GM10266 (cell line): ENCODE results near the gene CACNA1F.

Experiments
- DNase-seq: peaks from one replicate; pipeline ENCODE4 v3.0.0; 2012; ENCODE audit errors: extremely low spot score
- TF ChIP-seq, protein P1 (sequence below): IDR thresholded peaks from 2 replicates; pipeline ENCODE4 v1.5.1; 2012; ENCODE audit warnings: mild to moderate bottlenecking, low read depth; ENCODE audit not compliant: control insufficient read depth, insufficient read depth; ENCODE audit errors: missing control alignments

The CACNA1F gene

DNA sequence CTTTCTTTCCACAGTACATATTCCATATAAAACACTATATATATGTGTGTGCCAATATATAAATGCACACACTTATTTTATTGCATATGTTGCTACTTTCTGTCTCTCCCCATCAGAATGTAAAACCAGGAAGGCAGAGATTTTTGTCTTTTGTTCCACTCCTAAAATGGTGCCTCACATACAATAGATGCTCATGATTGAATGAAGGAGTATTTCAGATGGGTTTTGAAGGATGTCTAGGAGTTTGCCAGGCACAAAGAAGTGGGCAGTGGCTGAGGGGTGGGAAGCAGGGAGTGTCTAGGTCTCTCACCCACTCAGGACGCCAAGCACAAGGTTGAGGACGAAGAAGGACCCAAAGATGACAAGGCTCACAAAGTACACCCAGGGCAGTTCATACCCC lies 5.4 kb downstream of the CACNA1F start:
- TF ChIP-seq, protein P1, sequence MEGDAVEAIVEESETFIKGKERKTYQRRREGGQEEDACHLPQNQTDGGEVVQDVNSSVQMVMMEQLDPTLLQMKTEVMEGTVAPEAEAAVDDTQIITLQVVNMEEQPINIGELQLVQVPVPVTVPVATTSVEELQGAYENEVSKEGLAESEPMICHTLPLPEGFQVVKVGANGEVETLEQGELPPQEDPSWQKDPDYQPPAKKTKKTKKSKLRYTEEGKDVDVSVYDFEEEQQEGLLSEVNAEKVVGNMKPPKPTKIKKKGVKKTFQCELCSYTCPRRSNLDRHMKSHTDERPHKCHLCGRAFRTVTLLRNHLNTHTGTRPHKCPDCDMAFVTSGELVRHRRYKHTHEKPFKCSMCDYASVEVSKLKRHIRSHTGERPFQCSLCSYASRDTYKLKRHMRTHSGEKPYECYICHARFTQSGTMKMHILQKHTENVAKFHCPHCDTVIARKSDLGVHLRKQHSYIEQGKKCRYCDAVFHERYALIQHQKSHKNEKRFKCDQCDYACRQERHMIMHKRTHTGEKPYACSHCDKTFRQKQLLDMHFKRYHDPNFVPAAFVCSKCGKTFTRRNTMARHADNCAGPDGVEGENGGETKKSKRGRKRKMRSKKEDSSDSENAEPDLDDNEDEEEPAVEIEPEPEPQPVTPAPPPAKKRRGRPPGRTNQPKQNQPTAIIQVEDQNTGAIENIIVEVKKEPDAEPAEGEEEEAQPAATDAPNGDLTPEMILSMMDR = no peak
- no peak for DNase-seq

DNA sequence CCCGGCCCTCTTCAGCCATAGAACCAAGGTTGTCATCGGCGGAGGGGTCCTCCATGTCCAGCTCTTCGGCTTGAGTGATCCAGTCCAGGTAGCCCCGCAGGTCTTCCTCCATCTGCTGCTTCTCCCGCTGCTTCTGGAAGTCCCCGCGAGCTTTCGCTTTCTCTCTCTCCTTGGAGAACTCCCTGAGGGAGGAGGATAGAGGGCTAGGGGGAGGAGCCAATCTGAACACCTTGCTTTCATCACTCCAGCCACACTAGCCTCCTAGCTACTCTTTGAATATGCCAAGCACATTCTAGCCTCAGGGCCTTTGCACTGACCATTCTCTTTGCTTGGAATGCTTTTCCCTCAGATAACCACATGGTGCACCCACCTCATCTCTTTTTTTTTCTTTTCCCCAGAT lies 6.2 kb downstream of the CACNA1F start:
- DNase-seq = no peak
- TF ChIP-seq, protein P1 = no peak

DNA sequence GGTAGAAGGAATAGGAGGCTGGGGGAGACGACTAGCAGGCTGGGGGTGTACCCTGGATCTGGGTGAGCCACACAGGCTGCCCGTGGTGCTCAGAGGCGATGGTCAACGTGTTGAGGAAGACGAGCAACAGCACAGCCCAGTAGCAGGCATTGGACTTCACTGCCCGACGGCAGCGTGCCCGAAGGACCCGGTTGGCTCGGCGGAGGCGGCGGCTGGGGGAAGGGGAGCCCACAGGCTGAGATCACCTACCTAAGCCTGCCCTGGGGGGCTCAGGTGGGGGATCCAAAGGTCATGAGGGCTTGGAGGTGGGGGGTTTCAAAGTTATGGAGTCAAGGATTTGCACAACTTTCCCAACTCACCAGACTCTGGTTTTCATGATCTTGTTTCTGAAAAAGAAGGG lies 7.3 kb downstream of the CACNA1F start:
- TF ChIP-seq, protein P1 = no peak
- no peak for DNase-seq

DNA sequence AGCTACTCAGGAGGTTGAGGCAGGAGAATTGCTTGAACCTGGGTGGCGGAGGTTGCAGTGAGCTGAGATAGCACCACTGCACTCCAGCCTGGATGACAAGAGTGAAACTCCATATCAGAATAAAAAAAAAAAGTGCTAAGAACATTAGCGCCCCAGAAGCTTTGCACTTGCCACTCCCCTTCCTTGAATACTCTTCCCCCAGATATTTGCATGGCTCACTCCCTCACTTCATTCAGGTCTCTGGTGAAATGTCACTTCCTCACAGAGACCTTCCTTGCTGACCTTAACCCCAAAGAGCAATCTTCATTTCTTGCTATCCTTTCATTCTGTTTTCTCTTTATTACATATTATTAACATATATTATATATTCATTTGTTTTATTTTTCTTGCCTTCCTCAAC lies 11.3 kb downstream of the CACNA1F start:
- TF ChIP-seq, protein P1 = no peak
- DNase-seq = no peak

DNA sequence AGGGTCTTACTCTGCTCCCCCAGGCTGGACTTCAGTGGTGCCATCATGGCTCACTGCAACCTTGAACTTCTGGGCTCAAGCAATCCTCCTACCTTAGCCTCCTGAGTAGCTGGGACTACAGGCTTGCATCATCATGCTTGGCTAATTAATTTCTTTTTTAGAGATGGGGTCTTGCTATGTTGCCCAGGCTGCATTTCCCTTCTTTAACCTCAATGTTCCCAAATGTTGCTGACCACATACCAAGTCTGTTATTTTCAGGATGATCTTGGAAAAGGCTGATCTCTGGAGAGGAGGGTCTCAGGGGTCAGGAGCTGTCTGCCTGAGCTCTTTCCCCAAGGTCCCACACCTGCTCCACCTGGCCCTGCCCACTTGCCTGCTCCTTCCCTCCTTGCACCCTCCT lies 13.0 kb downstream of the CACNA1F start:
- TF ChIP-seq, protein P1 = no peak
- no peak for DNase-seq

DNA sequence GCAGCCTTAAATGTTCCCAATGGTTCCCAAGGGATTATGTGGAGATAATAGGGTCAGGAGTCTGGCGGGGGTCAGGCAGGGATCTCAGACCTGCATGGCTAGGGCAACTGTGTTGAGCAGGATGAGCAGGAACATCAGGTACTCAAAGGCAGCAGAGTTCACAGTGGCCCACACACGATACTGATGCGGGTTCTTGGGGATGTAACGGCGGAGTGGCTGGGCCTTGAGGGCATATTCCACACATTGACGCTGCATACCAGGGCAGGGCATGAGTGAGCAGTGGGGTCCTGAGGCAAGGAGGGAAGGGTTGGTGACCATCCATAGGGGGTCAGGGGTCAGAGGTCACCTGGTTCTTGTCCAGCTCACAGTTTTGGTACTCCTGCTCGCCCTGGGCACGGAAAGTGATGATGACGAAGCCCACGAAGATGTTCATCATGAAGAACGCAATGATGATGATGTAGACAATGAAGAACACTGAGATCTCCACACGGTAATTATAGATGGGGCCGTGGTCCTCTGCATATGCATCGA lies 18.1 kb downstream of the CACNA1F start:
- DNase-seq = no peak
- TF ChIP-seq, protein P1 = no peak

DNA sequence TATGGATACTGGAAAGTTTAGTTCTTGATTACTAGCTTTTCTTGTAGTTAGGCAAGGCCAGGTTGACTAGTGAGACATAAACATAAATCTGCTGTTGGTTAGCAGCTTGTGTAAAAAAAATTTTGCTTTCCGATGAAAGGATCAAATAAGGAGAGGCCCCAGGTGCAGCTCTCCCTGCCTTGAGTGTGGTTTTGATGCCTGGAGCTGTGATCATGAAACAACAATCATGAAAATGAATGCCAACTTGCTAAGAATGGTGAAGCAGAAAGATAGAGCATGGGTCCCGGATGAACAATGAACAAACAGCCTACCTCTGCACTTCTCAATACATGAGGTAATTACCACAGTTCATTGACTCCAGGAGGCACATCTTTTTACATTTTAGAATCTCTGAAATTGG lies 18.7 kb downstream of the CACNA1F start:
- TF ChIP-seq, protein P1 = no peak
- no peak for DNase-seq
